ENCODE data around the gene PUS1.
"Not testable (repeated sequence)": the region's sequence is repeated elsewhere in the genome, so short reads cannot be mapped to it uniquely, and the experiment has no call there.

The PUS1 gene

GRCh38 chr12:131928711-131929580, at the start of gene PUS1:
TSS of gene PUS1 (plus strand) at chr12:131929276. CDS start at chr12:131929723, 447 bp downstream.
- H3K27ac ChIP-seq = peak within 1 kb of the TSS; percentile 76 to 96 (median 94)
- no peak for TF ChIP-seq Cebpa-rat (IDR thresholded peaks at IDR 0.05)
- peaks cover 0 to 8% (median 0%) of the 10 kb centered on the region in 11 experiments; a peak in 8 of 22 replicates for H3K9me3 ChIP-seq (replicated peaks in 1 of 11)
- no peaks in the 10 kb centered on the region for H3K27me3 ChIP-seq
- peak within 1 kb of the TSS; percentile 92 to 96 (median 95) for H3K9ac ChIP-seq
- H4K20me1 ChIP-seq = peaks cover 0 to 52% (median 41%) of the 10 kb centered on the region in 11 experiments; a peak in 19 of 22 replicates
- H3K36me3 ChIP-seq = peaks cover 25 to 38% (median 35%) of the 10 kb centered on the region in 11 experiments
- peaks cover 23 to 60% (median 53%) of the 10 kb centered on the region in 10 experiments for H3K4me1 ChIP-seq
- H3K4me3 ChIP-seq = peak within 1 kb of the TSS; percentile 74 to 97 (median 90)
- peak within 1 kb of the TSS; percentile 85 to 99 (median 93) for H3K4me2 ChIP-seq

GRCh38 chr12:131882804-131883520, 46.1 kb upstream of the PUS1 start:
- TF ChIP-seq Cebpa-rat (IDR thresholded peaks at IDR 0.05) = no peak

GRCh38 chr12:131883521-131883900, 45.6 kb upstream of the PUS1 start:
- Histone ChIP-seq H3K36me3 (no peaks in the 10 kb centered on the region), H3K27ac (peak overlapping the region in 5 of 11 experiments; percentile 32 to 62 (median 55); a peak in 11 of 22 replicates), H3K4me3 (no peak overlapping the region), H3K4me2 (peak overlapping the region in 8 of 11 experiments; percentile 18 to 91 (median 76); a peak in 12 of 22 replicates), H3K27me3 (no peaks in the 10 kb centered on the region), H3K9me3 (replicated peaks in 1 of 11) (peaks cover 11 to 27% (median 22%) of the 10 kb centered on the region in 11 experiments), H4K20me1 (no peaks in the 10 kb centered on the region), H3K9ac (peak overlapping the region in 6 of 11 experiments; percentile 7 to 57 (median 26); a peak in 6 of 22 replicates), H3K4me1 (peaks cover 0 to 60% (median 21%) of the 10 kb centered on the region in 10 experiments; a peak in 16 of 20 replicates)
- TF ChIP-seq Cebpa-rat (IDR thresholded peaks at IDR 0.05) = no peak

More at GRCh38 chr12:131882804-131883520, 46.1 kb upstream of the PUS1 start:
- peak overlapping the region in 6 of 11 experiments; percentile 7 to 57 (median 26); a peak in 6 of 22 replicates for H3K9ac ChIP-seq
- H3K27ac ChIP-seq = peak overlapping the region in 5 of 11 experiments; percentile 32 to 62 (median 55); a peak in 10 of 22 replicates
- peaks cover 11 to 27% (median 22%) of the 10 kb centered on the region in 11 experiments for H3K9me3 ChIP-seq (replicated peaks in 1 of 11)
- H3K4me2 ChIP-seq = peak overlapping the region in 8 of 11 experiments; percentile 18 to 91 (median 76); a peak in 12 of 22 replicates
- no peaks in the 10 kb centered on the region for H3K36me3 ChIP-seq
- no peaks in the 10 kb centered on the region for H4K20me1 ChIP-seq
- no peak overlapping the region for H3K4me3 ChIP-seq
- no peaks in the 10 kb centered on the region for H3K27me3 ChIP-seq
- peaks cover 0 to 59% (median 21%) of the 10 kb centered on the region in 10 experiments; a peak in 16 of 20 replicates for H3K4me1 ChIP-seq

- H3K4me2 ChIP-seq, H3K27me3 ChIP-seq, H3K27ac ChIP-seq, H3K36me3 ChIP-seq, H4K20me1 ChIP-seq, H3K9ac ChIP-seq, H3K4me3 ChIP-seq: not testable (repeated sequence)
- H3K9me3 ChIP-seq (replicated peaks in 1 of 11) = peaks cover 11 to 27% (median 22%) of the 10 kb centered on the region in 11 experiments
- peaks cover 0 to 48% (median 18%) of the 10 kb centered on the region in 10 experiments; a peak in 16 of 20 replicates for H3K4me1 ChIP-seq
Measured at GRCh38 chr12:131885076-131885475, 44.0 kb upstream of the PUS1 start.

GRCh38 chr12:131885543-131886057, 43.5 kb upstream of the PUS1 start:
- H3K4me1 ChIP-seq = peaks cover 0 to 45% (median 18%) of the 10 kb centered on the region in 10 experiments; a peak in 16 of 20 replicates
- H3K36me3 ChIP-seq = no peaks in the 10 kb centered on the region
- no peak overlapping the region for H3K27ac ChIP-seq
- TF ChIP-seq Cebpa-rat (IDR thresholded peaks at IDR 0.05) = no peak
- no peaks in the 10 kb centered on the region for H4K20me1 ChIP-seq
- no peak overlapping the region for H3K9ac ChIP-seq
- H3K27me3 ChIP-seq = no peaks in the 10 kb centered on the region
- no peak overlapping the region for H3K4me3 ChIP-seq
- H3K9me3 ChIP-seq (replicated peaks in 1 of 11) = peaks cover 11 to 27% (median 22%) of the 10 kb centered on the region in 11 experiments
- H3K4me2 ChIP-seq = no peak overlapping the region

GRCh38 chr12:131891722-131892121, 37.4 kb upstream of the PUS1 start:
- not testable (repeated sequence) for H3K36me3 ChIP-seq; H3K4me2 ChIP-seq; H3K27ac ChIP-seq; H3K4me3 ChIP-seq; H3K27me3 ChIP-seq; H3K9ac ChIP-seq; H3K9me3 ChIP-seq (replicated peaks in 1 of 11)
- H4K20me1 ChIP-seq = peaks cover 0 to 16% (median 15%) of the 10 kb centered on the region in 11 experiments; a peak in 20 of 22 replicates
- peaks cover 13 to 24% (median 19%) of the 10 kb centered on the region in 10 experiments for H3K4me1 ChIP-seq

- TF ChIP-seq Cebpa-rat (IDR thresholded peaks at IDR 0.05) = no peak
- H3K4me1 ChIP-seq = peaks cover 25 to 31% (median 26%) of the 10 kb centered on the region in 10 experiments
- H4K20me1 ChIP-seq = peaks cover 10 to 28% (median 27%) of the 10 kb centered on the region in 11 experiments; a peak in 20 of 22 replicates
- no peaks in the 10 kb centered on the region for H3K36me3 ChIP-seq
- H3K4me3 ChIP-seq = no peak overlapping the region
- H3K27ac ChIP-seq = no peak overlapping the region
- no peaks in the 10 kb centered on the region for H3K9me3 ChIP-seq (replicated peaks in 1 of 11)
- no peaks in the 10 kb centered on the region for H3K27me3 ChIP-seq
- no peak overlapping the region for H3K4me2 ChIP-seq
- H3K9ac ChIP-seq = no peak overlapping the region
Measured at GRCh38 chr12:131892711-131893604, 36.1 kb upstream of the PUS1 start.

Measured in BLaER1 treated with 17β-estradiol and CSF1 and Interleukin-3, amounts not matched to agents 10 nM and 100 nM (cell line).